CD4-positive, alpha-beta T cell treated with Interleukin-4 for 1 hour (primary cell): ENCODE measurements around the gene CTIF.

ENCODE experiments used
- DNase-seq, 2 donors: peaks; one replicate each; pipeline ENCODE4 v3.0.0-alpha.2; 2020 to 2022

Gene CTIF

DNA sequence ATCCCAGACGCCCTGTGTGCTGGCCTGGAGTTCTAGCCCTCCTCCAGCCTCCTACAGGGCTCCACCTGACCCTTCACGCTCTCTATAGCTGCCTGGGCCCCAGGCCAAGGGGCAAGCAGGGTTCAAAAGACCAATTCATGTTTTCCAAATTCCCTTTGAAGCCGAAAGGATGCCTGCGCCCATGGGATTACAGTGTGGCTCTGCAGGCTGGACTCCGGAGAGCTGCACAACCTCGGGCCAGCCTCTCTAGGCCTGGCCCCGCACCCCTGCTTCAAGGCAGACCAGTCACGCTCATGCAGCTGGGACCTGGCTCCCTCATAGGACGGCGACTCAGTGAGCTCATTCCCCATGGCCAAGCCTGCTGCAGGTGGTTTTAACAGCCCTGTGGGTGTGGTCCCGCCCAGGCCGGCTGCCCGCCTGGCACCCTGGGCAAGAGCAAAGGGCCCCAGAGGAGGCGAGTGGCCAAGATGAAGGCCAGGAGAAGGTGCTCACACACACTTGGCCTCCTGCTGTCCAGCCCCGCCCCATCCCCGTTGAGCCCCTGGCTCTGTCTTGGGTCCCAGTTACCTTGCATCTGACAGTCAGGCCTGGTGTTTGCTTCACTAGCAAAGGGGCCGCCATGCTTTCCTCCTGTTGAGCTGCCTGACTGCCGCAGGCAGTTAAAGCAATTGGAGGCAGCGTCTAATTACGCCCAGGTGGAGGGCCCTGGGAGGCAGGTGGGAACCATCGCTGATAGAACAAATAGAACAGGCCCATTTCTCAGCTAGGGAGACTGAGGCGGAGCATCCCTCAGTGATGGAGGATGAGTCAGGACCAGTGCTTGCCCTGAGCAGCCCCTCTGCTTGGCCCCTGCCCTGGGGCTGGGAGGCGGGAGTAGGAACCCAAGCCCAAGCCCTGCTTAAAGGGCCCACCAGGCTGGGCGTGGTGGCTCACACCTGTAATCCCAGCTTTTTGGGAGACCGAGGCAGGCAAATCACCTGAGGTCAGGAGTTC lies 355.1 kb downstream of the CTIF start:
- DNase-seq = no peak

- DNase-seq = no peak
Measured at GRCh38 chr18:48894799-48895346, 356.0 kb downstream of the CTIF start.

DNA sequence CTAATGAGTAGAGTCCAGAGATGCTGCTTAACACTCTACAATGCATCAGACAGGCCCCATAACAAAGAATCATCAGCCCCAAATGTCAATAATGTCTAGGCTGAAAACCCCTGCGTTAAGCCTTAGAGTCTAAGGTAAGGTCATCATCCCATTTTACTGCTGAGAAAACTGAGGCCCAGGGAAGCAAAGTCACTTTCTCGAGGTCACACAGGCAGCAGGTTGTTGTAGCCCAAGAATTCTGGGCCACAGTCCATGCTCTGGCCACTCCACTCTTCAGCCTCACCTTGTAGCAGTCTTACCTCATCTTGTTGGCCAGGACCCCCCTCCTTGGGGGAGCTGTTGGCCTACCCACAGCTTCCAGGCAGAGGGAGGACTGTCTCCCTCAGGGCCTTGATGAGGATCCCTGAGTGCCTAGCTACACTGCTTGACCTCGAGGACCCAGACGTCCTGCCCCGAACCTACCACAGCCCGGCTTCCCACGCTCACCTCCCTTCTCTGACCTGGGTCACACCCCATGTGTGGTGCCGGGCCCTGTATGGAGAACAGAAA lies 357.6 kb downstream of the CTIF start:
- DNase-seq = no peak

GRCh38 chr18:48896875-48897511 lies 358.2 kb downstream of the CTIF start:
- peak; percentile 45 to 88 for DNase-seq

GRCh38 chr18:48897531-48897930 lies 358.7 kb downstream of the CTIF start:
- DNase-seq = no peak

DNA sequence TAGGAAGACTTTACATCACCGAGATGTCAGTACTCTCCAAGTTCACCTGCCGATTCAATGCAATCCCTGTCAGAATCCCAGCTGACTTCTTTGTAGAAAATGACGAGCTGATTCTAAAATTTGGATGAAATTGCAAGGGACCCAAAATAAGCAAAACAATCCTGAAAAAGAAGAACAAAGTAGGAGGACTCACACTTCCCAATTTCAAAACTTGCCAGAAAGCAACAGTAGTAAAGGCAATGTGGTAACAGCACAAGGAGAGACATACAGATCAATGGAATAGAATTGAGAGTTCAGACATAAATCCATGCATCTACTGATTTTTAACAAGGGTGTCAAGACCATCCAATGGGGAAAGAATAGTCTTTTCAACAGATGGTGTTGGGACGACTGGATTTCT lies 359.7 kb downstream of the CTIF start:
- no peak for DNase-seq

DNA sequence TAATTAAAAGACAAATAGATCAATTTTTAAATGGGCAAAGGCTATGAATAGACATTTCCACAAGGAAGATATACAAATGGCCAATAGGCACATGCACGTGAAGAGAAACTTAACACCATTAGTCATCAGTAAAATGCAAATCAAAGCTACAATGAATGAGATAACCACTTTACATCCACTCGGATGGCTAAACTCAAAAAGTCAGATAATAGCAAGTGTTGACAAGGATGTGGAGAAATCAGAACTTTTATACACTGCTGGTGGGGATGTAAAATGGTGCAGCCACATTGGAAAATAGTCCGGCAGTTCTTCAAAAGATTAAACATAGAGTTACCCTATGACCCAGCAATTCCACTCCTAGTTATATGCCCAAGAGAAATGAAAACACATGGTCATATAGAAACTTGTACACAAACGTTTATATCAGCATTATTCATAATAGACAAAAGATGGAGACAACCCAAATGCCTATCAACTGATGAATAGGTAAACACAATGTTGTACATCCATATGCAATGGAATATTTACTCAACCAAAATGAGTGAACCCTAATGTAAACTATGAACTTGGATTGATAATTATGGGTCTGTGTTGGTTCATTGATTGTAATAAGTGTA lies 360.8 kb downstream of the CTIF start:
- DNase-seq = no peak

DNA sequence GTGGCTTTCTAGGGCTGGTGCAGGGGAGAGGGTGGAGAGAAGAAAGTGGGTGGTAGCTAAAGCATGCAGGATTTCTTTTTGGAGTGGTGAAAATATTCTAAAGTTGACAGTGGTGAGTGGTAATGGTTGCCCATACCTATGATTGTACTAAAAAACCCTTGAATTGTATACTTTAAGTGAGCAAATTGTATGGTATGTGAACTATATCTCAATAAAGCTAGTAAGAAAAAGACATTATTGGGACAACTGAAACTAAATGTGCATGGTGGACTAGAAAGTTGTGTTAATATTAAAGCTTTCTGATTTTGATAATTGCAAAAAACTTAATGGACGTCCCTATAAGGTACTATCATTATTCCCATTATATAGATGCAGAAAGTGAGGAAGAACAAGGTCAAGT lies 361.6 kb downstream of the CTIF start:
- no peak for DNase-seq

- no peak for DNase-seq
Measured at GRCh38 chr18:48901145-48902022, 362.6 kb downstream of the CTIF start.

DNA sequence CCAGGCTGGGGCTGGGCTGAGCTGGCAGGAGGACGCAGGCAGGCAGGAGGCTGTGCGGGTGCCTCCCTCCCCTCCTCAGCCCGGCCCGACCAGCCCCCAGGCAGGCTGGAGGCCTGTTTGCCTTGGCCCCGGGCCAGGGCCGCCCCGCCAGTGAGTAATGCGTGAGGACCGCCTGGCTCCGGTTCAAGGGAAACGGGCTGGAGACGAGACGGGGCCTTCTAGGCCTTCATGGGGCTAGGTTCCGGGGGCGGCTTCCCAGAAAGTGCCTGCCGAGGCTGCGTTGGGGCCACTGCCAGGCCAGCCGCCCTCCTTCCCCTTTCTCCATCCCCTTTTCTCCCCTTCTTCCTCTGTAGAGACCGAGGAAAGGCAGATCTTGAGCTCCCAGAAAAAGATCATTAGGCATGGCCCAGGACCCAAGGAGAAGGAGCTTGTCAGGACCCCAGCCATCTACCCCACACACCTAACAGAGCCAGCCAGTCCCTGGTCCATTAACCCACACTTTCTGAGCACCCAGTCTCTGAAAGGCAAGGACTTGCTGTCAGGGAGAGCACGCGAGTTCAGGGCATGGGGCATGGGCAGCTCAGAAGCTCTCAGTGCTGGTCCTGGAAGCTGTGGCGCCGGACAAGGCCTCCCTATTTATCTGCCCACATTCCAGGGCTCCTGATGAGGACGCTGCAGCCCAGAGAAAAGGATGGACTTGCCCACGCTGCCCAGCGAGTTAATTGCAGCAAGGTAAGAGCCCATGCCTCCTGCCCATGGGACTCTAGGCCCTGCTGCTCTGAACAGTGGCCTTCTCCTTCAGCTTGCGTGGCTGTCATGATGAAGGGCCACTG lies 363.4 kb downstream of the CTIF start:
- peak in 1 of 2 donors; percentile 49 for DNase-seq

- no peak for DNase-seq
Measured at GRCh38 chr18:48902856-48903601, 364.2 kb downstream of the CTIF start.

GRCh38 chr18:48904091-48904490 lies 365.3 kb downstream of the CTIF start:
- DNase-seq = no peak

- no peak for DNase-seq
Measured at GRCh38 chr18:48904847-48905394, 366.1 kb downstream of the CTIF start.

GRCh38 chr18:48905513-48905912 lies 366.7 kb downstream of the CTIF start:
- DNase-seq = no peak

DNA sequence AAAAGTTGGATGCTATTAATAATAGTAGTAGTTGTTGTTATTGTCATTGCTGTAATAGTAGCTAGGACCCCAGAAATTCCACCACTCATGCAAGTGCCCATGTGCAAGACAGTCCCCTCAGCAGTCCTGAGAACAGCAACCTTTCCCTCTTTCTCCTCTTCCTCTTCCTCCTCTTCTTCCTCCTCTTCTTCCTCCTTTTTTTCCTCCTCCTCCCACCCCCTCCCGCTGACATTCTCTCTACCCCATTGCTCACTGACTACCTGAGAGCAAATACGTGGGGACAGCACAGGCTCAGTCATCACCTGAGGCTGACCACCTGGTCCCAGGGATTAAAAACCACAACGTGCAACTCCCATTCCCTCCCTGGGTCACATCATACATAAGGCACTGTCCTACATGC lies 370.1 kb downstream of the CTIF start:
- no peak for DNase-seq

DNA sequence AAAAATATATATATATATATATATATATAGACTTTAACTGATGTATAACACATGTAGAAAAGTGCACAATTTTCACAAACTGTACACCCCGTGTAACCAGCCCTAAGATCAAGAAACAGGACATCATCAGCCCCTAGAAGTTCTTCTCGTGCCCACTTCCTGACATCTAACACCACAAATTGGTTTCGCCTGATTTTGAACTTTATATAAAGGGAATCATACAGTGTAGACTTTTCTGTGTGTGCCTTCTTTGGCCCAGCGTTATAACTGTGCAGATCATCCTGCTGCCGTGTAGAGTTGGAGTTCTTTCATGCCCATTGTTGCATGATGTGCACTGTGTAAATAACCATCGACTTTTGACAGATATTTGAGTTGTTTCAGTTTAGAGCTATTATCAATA lies 370.9 kb downstream of the CTIF start:
- no peak for DNase-seq

- DNase-seq = no peak
Measured at GRCh38 chr18:48910972-48911545, 372.2 kb downstream of the CTIF start.
